HUES6 (cell line): Measurements from ENCODE around the gene C7orf25.
"Not testable (repeated sequence)": the region's sequence is repeated elsewhere in the genome, so short reads cannot be mapped to it uniquely, and the experiment has no call there.

Experiments used
- H3K27ac ChIP-seq: 2 replicates; pipeline ENCODE4 v1.7.0; 2013; ENCODE audit warnings: low read depth, mild to moderate bottlenecking, low read length, inconsistent platforms
- H3K27me3 ChIP-seq: 2 replicates; pipeline ENCODE4 v1.6.1; 2013; ENCODE audit warnings: low read length; ENCODE audit not compliant: control insufficient read depth, insufficient read depth
- H3K36me3 ChIP-seq: 2 replicates; pipeline ENCODE4 v1.6.1; 2013; ENCODE audit warnings: low read length; ENCODE audit not compliant: control insufficient read depth, insufficient read depth
- H3K4me1 ChIP-seq: 2 replicates; pipeline ENCODE4 v1.6.1; 2013; ENCODE audit warnings: low read length; ENCODE audit not compliant: control insufficient read depth, insufficient read depth
- H3K4me3 ChIP-seq: 2 replicates; pipeline ENCODE4 v1.5.1; 2013; ENCODE audit warnings: low read depth, low read length
- H3K9ac ChIP-seq: one replicate; pipeline ENCODE4 v1.6.1; 2013; ENCODE audit warnings: mild to moderate bottlenecking, low read length
- H3K9me3 ChIP-seq: 2 replicates; pipeline ENCODE4 v1.6.1; 2013; ENCODE audit warnings: low read depth, low read length; ENCODE audit not compliant: control insufficient read depth, insufficient read depth

The C7orf25 gene

GRCh38 chr7:42907316-42907715, 4.6 kb downstream of the C7orf25 start:
- no peaks in the 10 kb centered on the region for H3K27me3 ChIP-seq
- H3K36me3 ChIP-seq = peaks cover 9% of the 10 kb centered on the region; the same call in 1 of the 2 replicates
- no peak overlapping the region for H3K9ac ChIP-seq
- H3K4me3 ChIP-seq = no peak overlapping the region
- H3K4me1 ChIP-seq = peaks cover 17% of the 10 kb centered on the region
- H3K27ac ChIP-seq = no peak overlapping the region
- no peaks in the 10 kb centered on the region for H3K9me3 ChIP-seq

GRCh38 chr7:42906181-42906580, 5.7 kb downstream of the C7orf25 start:
- H3K9ac ChIP-seq = no peak overlapping the region
- H3K4me1 ChIP-seq = peaks cover 14% of the 10 kb centered on the region

GRCh38 chr7:42902331-42902730, 9.5 kb downstream of the C7orf25 start:
- Histone ChIP-seq H3K4me3 (no peak overlapping the region), H3K27me3 (no peaks in the 10 kb centered on the region), H3K4me1 (no peaks in the 10 kb centered on the region), H3K9me3 (no peaks in the 10 kb centered on the region), H3K36me3 (no peaks in the 10 kb centered on the region), H3K9ac (no peak overlapping the region), H3K27ac (no peak overlapping the region)

More at GRCh38 chr7:42906181-42906580, 5.7 kb downstream of the C7orf25 start:
- Histone ChIP-seq H3K27ac (no peak overlapping the region), H3K9me3 (no peaks in the 10 kb centered on the region), H3K27me3 (no peaks in the 10 kb centered on the region), H3K4me3 (no peak overlapping the region), H3K36me3 (peaks cover 9% of the 10 kb centered on the region; the same call in 1 of the 2 replicates)

- Histone ChIP-seq H3K9me3 (peaks cover 6% of the 10 kb centered on the region; the same call in 1 of the 2 replicates), H3K27ac (no peak overlapping the region)
These were observed 11.0 kb downstream of the C7orf25 start for GRCh38 chr7:42900842-42901241.

GRCh38 chr7:42893346-42894240, 18.3 kb downstream of the C7orf25 start:
- no peaks in the 10 kb centered on the region for H3K36me3 ChIP-seq
- H3K4me3 ChIP-seq = peak overlapping the region; percentile 30; the same call in 1 of the 2 replicates
- peaks cover 16% of the 10 kb centered on the region; the same call in 1 of the 2 replicates for H3K9me3 ChIP-seq
- peak overlapping the region; percentile 78 for H3K9ac ChIP-seq
- H3K27me3 ChIP-seq = no peaks in the 10 kb centered on the region
- peaks cover 13% of the 10 kb centered on the region for H3K4me1 ChIP-seq
- peak overlapping the region; percentile 7; the same call in 1 of the 2 replicates for H3K27ac ChIP-seq

More at GRCh38 chr7:42900842-42901241, 11.0 kb downstream of the C7orf25 start:
- Histone ChIP-seq H3K9ac (no peak overlapping the region), H3K27me3 (no peaks in the 10 kb centered on the region), H3K4me1 (no peaks in the 10 kb centered on the region), H3K36me3 (no peaks in the 10 kb centered on the region), H3K4me3 (no peak overlapping the region)

- Histone ChIP-seq H3K36me3 (0 out of 2 replicates have a peak, but pooled peaks cover 2% of the 10 kb centered on the region), H3K4me3 (peak overlapping the region; percentile 60), H3K27me3 (no peaks in the 10 kb centered on the region), H3K9me3 (no peaks in the 10 kb centered on the region), H3K4me1 (peaks cover 10% of the 10 kb centered on the region), H3K27ac (no peak overlapping the region), H3K9ac (no peak overlapping the region)
These were observed 24.9 kb downstream of the C7orf25 start for GRCh38 chr7:42886893-42887505.

GRCh38 chr7:42886129-42886528, 25.7 kb downstream of the C7orf25 start:
- Histone ChIP-seq H3K9me3 (no peaks in the 10 kb centered on the region), H3K27ac (no peak overlapping the region), H3K4me1 (peaks cover 10% of the 10 kb centered on the region), H3K9ac (no peak overlapping the region), H3K4me3 (no peak overlapping the region), H3K36me3 (0 out of 2 replicates have a peak, but pooled peaks cover 2% of the 10 kb centered on the region), H3K27me3 (no peaks in the 10 kb centered on the region)

GRCh38 chr7:42885183-42885582, 26.7 kb downstream of the C7orf25 start:
- not testable (repeated sequence) for H3K4me3 ChIP-seq, H3K9ac ChIP-seq, H3K27ac ChIP-seq, H3K27me3 ChIP-seq, H3K4me1 ChIP-seq, H3K36me3 ChIP-seq, H3K9me3 ChIP-seq

- peaks cover 6% of the 10 kb centered on the region; the same call in 1 of the 2 replicates for H3K36me3 ChIP-seq
- H3K4me3 ChIP-seq = no peak overlapping the region
- no peaks in the 10 kb centered on the region for H3K27me3 ChIP-seq
- H3K27ac ChIP-seq = no peak overlapping the region
- no peak overlapping the region for H3K9ac ChIP-seq
- peaks cover 10% of the 10 kb centered on the region for H3K4me1 ChIP-seq
- peaks cover 6% of the 10 kb centered on the region; the same call in 1 of the 2 replicates for H3K9me3 ChIP-seq
These were observed 27.9 kb downstream of the C7orf25 start for GRCh38 chr7:42883950-42884349.

- H3K27me3 ChIP-seq = no peaks in the 10 kb centered on the region
- peaks cover 12% of the 10 kb centered on the region; the same call in 1 of the 2 replicates for H3K9me3 ChIP-seq
- H3K9ac ChIP-seq = no peak overlapping the region
- no peak overlapping the region for H3K27ac ChIP-seq
- H3K4me3 ChIP-seq = no peak overlapping the region
- H3K4me1 ChIP-seq = peaks cover 7% of the 10 kb centered on the region; the same call in 1 of the 2 replicates
- H3K36me3 ChIP-seq = peaks cover 6% of the 10 kb centered on the region; the same call in 1 of the 2 replicates
These were observed 31.5 kb downstream of the C7orf25 start for GRCh38 chr7:42880392-42880791.

GRCh38 chr7:42878303-42878702, 33.6 kb downstream of the C7orf25 start:
- H3K4me3 ChIP-seq = no peak overlapping the region
- H3K27ac ChIP-seq = no peak overlapping the region
- no peak overlapping the region for H3K9ac ChIP-seq
- H3K36me3 ChIP-seq = peaks cover 3% of the 10 kb centered on the region; the same call in 1 of the 2 replicates
- H3K27me3 ChIP-seq = no peaks in the 10 kb centered on the region
- H3K4me1 ChIP-seq = peaks cover 7% of the 10 kb centered on the region; the same call in 1 of the 2 replicates
- peaks cover 12% of the 10 kb centered on the region for H3K9me3 ChIP-seq
